Embryonic facial prominence (tissue), 1 donor: ENCODE measurements around the gene TTLL11.

Experiments
- DNase-seq: peaks from one replicate; pipeline ENCODE4 v3.0.0-alpha.2; 2016; ENCODE audit errors: extremely low spot score

Gene TTLL11

GRCh38 chr9:121788686-121789366 lies 304.3 kb downstream of the TTLL11 start:
- DNase-seq = no peak

- DNase-seq = no peak
These were observed 306.1 kb downstream of the TTLL11 start for GRCh38 chr9:121786998-121787422.

DNA sequence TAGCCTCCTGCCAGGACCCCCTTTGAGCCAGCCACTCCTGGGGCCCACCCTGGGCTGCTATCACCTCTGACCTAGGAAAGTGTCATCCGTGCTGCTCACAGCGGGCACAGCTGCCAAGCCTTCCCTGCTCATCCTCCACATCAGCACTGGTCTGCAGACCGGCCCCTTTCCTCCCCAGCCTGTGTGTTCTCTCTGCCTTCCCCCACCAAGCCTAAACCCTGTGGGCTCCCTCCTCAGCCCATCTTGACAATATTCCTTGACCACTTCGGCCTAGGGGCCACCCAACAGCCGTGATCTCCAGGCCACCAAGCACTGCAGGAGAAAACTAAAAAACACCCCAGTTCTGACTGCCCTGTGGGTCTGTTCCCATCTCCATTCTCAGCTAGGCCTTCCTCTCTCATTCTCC lies 306.6 kb downstream of the TTLL11 start:
- no peak for DNase-seq

DNA sequence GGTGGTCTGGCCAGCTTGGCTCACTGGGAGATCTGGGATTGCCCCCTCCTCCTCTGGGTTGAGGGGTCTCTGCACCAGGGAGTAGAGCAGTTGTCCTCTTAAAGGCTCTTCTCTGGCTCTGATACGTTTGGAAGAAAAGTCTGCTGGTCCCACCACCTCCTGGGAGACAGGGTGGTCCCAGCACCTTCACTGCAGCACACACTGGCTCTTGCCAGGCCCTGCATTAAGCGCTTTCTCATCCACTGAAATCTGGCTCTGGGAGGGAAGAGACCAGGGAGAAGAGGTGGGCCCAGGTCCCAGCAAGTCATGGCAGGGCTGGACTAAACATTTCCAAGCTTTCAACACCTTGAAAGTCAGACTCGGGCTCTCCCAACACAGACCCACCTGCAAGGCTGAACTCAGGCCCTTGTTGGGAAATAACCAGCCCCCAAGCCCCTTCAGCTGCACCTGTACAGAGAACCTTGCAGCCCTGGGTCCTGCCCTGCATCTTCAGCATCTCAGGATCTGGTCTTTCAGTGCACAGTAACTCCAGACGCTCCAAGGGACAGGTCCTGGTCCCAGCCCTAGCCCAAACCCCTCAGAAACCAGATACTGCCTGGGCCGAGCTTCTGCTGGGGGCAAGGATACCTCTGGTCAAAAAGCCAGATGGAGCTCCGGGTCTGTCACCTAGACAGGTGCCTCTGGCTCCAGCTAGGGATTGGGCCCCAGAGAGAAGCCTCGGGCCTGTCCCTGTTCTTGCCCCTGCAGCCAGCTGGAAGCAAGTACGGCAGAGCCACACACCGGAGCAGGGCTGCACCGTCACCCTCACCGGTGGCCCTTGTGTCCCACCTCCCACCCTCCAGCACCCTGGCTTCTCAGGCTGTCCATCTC lies 307.2 kb downstream of the TTLL11 start:
- no peak for DNase-seq

DNA sequence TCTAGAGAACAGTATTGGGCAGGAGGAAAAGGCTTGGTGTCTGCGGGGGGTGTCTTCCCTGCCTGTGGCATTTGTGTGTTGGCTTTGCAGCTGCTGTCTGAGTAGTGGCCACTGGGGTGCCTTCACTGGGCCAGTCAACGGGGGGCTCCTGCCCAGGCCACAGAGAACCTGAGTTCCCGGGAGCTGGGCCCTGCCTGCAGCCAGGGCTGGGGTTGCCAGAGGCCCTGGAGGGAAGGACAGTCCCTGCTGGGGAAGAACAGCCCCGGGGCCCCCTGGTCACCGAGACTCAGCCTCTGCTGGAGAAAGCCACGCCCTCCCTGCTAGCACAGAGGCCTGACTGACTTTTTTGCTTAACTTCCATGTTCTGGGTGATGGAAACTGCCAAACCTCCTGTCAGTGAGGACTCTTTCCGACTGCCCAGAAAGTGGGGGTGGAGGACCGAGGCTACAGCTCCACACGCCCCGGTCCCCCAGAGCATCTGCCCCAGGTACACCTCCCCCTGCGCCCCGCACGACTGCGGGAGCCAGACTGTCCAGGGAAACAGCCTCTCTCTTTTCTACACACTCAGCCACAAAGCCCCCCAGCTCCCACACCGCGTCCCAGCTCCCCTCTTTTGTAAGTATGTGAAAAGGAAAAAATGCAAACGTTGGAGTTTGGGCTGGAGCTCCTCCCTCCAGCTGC lies 308.2 kb downstream of the TTLL11 start:
- DNase-seq = no peak

DNA sequence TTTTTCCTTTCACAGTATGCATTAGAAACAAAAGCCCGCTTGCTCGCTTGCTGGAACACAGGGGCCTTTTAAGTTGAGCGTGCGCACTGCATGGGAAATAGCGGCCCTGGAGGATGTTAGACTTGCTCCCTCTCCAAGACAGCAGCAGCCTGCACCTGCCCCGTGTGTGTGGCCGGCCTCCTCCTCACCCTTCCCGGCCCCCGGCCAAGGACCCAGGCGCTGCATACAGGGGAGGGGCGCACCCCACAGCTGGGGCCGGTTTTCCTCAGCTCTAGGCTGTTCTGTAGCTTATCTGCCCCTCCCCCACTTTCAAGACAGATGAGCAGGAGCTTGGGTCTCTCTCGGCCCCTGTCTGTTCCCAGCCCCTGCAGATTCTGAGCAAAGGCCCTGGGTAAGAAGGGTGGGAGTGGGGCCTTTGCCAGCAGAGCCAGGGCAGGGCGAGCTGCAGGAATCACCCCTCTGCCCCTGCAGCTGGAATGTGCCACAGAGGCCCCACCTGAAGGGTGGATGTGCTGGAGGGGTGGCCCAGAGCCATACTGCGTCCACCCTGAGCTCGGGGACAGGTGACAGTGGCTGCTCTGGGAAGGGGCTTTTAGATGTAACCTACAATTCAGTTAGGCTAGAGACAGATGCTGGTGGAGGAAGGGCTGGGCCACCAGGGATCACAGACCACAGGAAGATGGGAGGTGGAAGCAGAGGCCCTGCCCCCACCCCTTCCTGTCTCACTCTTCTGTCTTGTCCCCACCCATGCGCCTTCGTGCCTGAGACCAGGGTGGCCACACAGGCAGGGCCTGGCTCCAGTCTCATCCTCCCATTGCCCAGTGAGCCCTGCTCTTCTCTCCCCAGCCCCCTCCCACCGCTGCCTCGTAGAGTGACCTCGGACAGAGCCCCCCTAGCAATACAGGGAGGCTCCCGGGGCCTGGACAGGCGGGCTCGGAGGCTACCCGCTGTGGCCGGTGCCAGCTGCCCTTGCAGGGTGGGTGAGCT lies 309.3 kb downstream of the TTLL11 start:
- DNase-seq = no peak

DNA sequence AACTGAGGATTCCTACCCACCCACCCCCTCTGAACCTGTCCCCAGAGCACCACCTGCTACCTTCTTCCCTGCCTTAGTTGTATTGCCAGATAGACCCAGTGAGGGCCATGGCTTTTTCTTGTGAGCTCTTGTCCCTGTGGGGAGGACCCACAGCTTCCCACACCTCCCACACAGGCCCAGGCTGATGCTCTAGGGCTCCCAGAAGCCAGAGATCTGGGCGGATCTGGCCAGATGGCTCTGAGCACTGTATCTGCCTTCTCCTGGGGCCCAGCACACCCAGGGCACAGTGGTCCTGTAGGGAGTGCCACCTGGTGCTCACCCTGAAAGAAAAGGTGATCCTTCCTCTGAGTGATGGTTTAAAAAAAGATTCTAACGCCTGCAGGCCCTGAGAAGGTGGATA lies 310.0 kb downstream of the TTLL11 start:
- DNase-seq = no peak

- no peak for DNase-seq
These were observed 310.5 kb downstream of the TTLL11 start for GRCh38 chr9:121782514-121783110.

DNA sequence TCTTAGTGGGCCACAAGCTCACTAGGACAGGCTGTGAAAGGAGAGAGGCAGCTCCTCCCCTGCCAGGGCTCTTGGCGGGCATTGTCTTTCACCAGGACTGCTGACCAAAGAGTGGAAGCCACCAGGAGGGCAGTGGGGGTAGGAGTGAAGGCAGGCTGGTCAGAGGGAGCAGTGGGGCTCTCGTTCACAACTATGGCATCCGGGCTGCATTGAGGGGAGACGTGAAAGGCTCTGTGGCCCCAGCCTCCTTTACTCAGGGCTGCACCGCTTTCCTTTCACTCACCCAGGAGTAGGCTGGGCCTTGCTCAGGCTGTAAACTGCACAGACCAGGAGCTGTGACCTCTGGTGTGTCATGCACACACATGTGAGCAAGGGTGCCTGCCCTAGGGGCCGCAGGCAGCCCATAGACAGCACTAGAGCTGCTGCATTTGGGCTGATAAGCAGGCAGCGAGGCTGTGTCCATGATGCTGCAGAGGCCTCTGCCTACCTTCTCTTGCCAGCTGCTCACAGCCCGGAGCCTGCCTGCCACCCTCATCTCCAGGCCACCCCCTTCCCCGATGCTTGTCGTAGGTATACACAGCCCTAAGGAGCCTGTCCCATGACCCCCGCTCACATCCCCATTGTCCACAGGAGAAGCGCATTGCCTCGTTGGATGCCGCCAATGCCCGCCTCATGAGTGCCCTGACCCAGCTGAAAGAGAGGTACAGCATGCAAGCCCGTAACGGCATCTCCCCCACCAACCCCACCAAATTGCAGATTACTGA lies 311.2 kb downstream of the TTLL11 start:
- no peak for DNase-seq

DNA sequence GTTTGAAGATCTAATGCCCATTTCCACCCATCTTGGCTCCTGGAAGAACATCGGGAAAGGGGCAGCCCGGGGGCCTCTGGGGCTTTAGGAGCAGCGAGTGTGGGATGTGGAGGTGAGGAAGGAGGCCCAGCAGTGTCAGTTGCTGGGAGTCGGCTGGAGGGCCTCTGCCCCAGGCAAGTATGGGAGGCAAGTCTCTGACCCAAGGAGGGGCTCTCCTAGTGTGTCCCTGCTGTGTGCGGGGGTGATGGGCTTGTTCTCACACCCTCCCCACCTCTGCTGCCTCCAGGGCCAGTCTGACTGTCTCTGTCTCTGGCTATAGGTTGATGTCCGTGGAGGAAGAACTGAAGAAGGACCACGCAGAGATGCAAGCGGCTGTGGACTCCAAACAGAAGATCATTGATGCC lies 312.0 kb downstream of the TTLL11 start:
- DNase-seq = no peak

GRCh38 chr9:121780177-121781040 lies 312.7 kb downstream of the TTLL11 start:
- no peak for DNase-seq

DNA sequence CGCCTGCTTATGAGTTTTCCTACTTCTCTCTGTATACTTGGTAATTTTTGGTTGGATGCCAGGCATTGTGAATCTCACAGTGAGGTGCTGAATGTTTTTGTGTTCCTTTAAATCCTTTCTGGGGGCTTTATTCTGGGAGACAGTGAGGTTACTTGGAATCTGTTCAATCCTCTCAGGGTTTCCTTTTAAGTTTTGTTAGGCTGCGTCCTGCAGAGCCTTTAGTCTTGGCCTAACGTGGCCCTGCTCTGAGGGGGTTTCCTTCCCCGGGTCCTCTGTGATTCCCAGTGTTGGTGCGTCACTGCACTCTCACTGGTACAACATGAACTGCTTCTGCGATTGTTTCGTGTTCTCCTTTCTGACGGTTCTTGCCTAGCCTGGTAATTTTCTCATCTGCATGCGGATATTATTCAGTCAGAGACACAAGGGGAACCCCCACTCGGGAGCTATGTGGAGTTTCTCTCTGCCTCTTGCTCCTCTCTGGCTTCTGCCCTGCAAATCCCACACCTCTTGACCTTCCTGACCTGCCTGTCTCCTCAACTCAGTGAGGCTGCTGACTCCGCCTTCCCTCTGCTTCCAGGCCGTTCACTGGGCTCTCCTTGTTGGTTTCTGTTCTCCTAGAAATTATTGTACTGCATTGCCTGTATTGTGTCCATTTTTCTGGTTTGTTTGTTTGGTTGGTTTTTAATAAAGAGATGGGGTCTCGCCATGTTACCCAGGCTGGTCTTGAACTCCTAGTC lies 313.6 kb downstream of the TTLL11 start:
- no peak for DNase-seq

GRCh38 chr9:121778252-121779225 lies 314.6 kb downstream of the TTLL11 start:
- DNase-seq = no peak

- DNase-seq = no peak
These were observed 316.1 kb downstream of the TTLL11 start for GRCh38 chr9:121776739-121777637.

DNA sequence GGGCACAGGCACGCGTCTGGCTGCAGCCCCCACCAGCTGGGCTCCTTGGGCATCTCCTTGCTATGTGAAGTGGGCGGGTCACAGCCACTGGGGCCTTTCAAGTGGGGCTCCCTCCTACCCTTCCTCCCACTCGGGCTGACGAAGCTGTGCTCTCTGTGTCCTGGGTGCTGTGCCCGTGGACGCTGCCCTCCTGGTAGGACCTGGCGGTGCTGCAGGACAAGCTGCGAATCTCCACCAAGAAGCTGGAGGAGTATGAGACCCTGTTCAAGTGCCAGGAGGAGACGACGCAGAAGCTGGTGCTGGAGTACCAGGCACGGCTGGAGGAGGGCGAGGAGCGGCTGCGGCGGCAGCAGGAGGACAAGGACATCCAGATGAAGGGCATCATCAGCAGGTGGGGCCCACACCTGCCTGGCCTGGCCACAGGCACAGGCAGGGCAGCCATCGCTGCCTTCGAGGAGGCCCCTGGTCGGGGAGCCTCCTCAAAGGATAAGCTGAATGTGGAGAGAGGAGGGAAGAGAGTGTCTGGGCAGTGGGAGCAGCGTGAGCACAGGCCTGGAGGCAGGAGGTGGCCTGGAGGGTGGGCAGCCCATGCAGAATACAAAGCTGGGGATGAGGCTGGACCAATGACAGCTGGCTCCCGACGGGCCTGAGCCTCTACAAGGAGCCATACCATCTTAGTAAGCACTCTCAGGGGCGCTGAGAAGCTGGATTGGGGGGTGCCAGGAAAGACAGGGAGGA lies 316.9 kb downstream of the TTLL11 start:
- DNase-seq = no peak
